Sigmoid colon (tissue), 4 donors: ENCODE measurements around the gene SPACA6.

Source experiments
- POLR2AphosphoS5 ChIP-seq, 4 donors: sonication (generic); formaldehyde crosslinking; IDR thresholded peaks; one replicate each; pipeline ENCODE4 v1.6.1; 2017; ENCODE audit warnings: antibody characterized with exemption in 4 of 4
- TF ChIP-seq, protein P1 (sequence below), 4 experiments: fragments of 450-650 bp in 3 of 4; fragments of 200-600 bp in 1 of 4; IDR thresholded peaks; one replicate each; pipeline ENCODE4 v1.5.1; 2016 to 2019; ENCODE audit warnings: antibody characterized with exemption in 4 of 4, mild to moderate bottlenecking in 3 of 4, moderate library complexity in 2 of 4

DNA sequence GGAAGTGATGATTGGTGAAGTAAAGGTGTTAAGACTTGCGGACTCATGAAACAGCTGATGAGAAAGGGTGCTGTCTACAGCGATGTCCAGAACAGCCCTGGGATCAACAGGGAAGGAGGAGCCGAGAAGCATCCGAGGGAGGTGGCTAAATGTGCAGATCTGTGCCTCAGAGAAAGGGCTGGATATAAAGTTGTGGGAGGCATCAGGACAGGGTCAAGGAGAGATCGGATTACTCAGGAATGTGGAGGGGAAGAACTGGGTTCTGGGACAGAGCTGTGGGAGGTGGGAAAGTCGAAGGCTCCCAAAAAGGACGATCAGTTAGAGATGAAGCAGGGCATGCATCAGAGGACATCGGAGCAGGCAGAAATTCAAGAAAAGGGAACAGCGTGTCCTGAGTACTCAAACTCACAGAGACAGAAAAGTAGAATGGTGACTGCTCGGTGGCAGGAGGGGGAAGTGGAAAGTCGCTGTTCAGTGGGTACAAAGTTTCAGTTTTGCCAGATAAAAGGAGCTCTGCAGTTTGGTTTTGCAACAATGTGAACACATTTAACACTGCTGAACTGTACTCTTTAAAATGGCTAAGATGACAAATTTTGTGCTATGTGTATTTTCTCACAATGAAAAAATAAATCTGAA is 48.4 kb upstream of the SPACA6 start:
- TF ChIP-seq, protein P1, sequence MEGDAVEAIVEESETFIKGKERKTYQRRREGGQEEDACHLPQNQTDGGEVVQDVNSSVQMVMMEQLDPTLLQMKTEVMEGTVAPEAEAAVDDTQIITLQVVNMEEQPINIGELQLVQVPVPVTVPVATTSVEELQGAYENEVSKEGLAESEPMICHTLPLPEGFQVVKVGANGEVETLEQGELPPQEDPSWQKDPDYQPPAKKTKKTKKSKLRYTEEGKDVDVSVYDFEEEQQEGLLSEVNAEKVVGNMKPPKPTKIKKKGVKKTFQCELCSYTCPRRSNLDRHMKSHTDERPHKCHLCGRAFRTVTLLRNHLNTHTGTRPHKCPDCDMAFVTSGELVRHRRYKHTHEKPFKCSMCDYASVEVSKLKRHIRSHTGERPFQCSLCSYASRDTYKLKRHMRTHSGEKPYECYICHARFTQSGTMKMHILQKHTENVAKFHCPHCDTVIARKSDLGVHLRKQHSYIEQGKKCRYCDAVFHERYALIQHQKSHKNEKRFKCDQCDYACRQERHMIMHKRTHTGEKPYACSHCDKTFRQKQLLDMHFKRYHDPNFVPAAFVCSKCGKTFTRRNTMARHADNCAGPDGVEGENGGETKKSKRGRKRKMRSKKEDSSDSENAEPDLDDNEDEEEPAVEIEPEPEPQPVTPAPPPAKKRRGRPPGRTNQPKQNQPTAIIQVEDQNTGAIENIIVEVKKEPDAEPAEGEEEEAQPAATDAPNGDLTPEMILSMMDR (IDR thresholded peaks at IDR 0.05) = no peak
- no peak for TF ChIP-seq POLR2AphosphoS5 (IDR thresholded peaks at IDR 0.05)
